Ammon's horn (tissue), 1 donor: Measurements from ENCODE around the gene WASHC1.
"Not testable (repeated sequence)": the region's sequence is repeated elsewhere in the genome, so short reads cannot be mapped to it uniquely, and the experiment has no call there.

Source experiments
- DNase-seq: peaks from one replicate; pipeline ENCODE4 v3.0.0-alpha.2; 2016; ENCODE audit warnings: low spot score

Gene WASHC1, protein sequence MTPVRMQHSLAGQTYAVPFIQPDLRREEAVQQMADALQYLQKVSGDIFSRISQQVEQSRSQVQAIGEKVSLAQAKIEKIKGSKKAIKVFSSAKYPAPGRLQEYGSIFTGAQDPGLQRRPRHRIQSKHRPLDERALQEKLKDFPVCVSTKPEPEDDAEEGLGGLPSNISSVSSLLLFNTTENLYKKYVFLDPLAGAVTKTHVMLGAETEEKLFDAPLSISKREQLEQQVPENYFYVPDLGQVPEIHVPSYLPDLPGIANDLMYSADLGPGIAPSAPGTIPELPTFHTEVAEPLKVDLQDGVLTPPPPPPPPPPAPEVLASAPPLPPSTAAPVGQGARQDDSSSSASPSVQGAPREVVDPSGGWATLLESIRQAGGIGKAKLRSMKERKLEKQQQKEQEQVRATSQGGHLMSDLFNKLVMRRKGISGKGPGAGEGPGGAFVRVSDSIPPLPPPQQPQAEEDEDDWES

GRCh38 chr9:29356-29755, at the start of gene WASHC1:
TSS of gene WASHC1 (minus strand) at chr9:29456. CDS start at chr9:24999, 4,457 bp downstream.
- DNase-seq = not testable (repeated sequence)

DNA sequence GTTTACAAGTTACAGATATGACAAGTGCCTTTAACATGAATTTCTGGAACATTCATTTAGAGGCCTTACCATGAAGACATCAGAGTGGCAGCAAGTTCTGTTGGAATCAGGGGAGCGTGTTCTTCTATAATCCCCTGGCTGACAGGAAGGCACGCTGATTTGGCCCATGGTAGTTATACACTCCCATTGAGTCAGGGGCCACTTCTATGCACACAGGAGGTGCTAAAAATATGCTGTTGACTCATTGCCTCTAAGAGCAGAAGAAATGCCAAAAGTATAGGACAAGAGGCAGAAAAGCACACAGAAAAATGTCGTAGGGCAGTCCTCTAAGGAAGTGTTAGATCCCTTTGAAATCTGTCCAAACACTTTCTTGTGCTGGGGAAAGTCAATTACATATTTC, 49.1 kb upstream of the WASHC1 start:
- DNase-seq = not testable (repeated sequence)

GRCh38 chr9:76389-76788, 47.1 kb upstream of the WASHC1 start:
- not testable (repeated sequence) for DNase-seq

- DNase-seq = not testable (repeated sequence)
Measured at GRCh38 chr9:73900-74525, 44.8 kb upstream of the WASHC1 start.

DNA sequence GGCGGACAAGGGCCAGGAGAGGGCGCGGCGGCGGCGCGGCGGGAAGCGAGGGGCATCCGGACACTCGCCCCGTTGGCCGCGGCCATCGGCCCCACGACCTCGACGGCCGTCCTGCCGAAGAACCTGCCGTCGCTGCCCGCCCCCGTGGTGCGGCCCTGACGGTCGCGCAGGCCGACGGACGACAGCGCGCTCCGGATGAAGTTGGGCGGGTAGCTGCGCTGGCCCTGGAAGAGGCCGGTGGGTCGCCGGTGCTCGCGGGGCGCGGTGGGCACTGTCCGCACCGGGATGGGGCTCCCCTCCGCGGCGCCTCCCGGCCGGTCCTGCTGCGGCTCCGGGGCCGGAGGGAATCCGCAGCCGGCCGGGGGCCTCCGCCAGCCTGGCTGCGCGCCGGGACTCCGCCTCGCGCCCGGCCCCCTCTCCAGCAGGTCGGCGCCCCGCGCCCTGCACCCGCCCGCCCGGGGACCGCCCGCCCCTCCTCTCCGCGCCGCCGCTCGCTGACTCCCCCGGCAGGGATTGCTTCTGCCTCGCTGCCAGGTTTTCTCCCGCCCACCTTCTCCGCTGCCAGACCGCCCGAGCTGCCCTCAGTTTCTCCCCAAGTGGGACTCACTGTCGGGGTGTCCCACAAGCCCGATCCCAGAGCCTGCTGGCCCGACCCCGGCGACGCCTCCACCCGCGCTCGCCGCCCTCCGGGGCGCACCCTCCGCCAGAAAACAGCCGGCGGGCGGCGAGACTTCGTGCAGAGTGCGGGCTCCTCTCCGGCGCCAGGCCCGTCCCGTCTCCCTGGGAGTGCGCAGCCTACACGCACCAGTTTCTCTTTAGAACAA, 44.0 kb upstream of the WASHC1 start:
- peak; percentile 3 for DNase-seq

DNA sequence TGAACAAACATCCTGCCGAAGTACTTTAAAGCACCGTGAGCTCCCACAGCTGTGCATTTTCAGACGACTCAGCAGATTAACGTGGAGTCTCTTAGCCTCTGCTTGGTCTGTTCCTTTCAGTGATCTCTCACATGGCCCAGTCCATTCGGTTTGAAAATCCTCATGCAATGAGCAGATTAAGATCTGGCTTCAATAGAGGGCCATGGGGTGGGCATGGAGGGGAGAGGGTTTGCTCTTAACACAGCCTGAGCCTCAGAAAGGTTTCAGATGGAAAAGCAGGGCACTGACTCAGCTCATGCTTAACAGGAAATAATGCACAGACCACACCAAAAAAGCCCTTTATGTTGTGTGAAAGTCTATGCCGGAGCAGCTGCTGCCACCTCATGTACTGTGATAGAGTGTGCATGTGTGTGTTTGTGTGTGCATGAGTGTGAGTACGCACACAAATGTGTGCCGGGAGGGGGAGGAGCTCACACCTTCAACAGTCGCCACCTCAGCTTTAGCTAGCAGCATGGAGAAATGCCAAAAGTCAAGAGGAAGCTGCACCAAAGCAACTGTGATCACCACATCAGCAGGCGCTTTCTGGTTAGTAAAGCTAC, 33.9 kb upstream of the WASHC1 start:
- DNase-seq = not testable (repeated sequence)

GRCh38 chr9:52678-53077, 23.4 kb upstream of the WASHC1 start:
- DNase-seq = not testable (repeated sequence)

DNA sequence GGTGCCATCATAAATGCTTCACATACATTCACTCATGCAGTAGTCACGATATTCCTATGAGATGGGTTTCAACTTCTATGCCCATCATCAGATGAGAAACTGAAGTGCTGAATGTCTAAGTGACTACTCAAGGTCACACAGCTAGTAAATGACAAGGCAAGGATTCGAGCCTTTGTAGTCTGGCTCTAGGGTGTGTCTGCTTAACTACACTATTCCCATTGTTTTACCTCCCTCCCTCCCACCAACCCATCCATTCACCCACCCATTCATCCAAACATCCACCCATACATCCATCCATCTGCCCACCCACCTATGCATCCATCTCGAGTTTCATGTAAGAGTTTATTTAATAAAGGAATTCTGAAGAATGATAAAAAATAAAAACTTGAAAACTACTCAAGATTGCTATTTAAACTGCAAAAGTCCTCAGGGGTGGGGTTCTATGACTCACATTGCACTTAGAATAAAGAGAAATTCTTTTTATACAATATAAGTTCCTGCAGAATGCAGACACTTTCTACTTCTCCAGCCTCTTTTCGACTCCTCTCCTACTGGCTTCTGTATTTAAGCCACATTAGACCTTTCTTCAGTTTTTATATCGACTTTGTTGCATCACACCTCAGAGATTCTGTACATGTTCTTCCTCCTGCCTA, 19.1 kb upstream of the WASHC1 start:
- DNase-seq = not testable (repeated sequence)

- DNase-seq = not testable (repeated sequence)
Measured at GRCh38 chr9:46639-47271, 17.5 kb upstream of the WASHC1 start.

- peak; percentile 1 for DNase-seq
Measured at GRCh38 chr9:46164-46563, 16.9 kb upstream of the WASHC1 start.

DNA sequence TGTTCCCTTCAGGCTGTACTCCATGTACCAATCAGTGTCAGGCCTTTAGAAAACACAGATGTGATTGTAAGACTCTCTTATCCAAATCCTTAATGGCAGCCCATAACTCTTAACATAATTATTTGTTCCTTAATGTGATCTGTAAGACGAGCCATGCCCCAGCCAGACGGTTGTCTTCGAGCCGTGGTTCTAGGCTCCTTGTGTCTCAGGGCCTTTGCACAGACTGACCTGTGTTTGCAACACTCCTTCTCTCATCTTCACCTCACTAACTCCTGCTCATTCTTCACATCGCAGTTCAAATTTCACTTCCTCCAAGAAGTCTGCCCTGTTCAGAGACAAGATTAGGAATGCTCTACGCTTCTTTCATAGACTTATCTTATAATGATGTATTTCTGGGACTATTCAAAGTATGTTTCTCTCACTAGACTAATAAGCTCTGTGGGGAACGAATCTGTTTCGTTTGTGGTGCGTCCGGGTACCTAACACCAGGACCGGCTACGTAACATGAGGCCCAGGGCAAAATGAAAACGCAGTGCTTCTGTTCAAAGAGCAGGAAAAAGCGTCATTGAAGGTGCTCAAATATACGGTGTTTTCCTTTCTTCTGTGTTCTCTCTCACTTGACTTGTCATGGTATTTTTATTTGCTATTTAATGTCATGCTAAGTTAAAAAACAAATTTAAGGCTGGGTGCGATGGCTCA, 16.1 kb upstream of the WASHC1 start:
- DNase-seq = peak; percentile 1

DNA sequence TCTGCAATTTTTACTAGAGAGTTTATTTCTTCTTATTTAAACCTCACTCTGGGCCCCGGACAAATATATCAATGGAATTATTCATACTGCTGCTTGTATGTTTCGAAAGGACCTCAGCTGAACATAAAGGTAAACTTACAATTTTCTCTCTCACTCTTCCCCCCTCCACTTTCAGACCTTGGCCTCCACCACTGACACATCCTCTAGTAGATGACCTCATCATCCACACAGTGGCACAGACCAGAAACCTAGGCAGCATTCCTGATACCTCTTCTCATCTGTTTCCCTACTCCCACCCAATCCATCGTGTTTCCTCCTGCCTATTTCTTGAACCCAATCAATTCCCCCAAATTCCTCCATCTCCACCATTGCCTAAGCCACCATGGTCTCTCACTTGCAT, 15.2 kb upstream of the WASHC1 start:
- DNase-seq = not testable (repeated sequence)

DNA sequence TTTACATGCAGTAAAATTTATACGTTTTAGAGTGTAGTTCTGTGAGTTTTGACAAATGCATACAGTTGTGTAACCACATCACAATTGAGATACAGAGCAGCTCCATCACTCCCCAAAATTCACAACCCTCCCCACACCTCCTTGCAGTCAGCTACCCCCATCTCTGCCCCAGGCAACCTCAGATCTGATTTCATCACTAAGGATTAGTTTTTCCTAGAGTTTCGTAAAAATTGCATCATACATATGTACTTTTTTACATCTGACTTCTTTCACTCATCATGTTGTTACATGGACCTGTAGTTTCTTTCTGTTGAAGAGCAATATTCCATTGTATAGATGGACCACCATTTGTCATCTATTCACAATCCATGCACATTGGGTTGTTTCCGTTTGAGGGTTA, 14.4 kb upstream of the WASHC1 start:
- DNase-seq = not testable (repeated sequence)

GRCh38 chr9:43116-43515, 13.9 kb upstream of the WASHC1 start:
- DNase-seq = not testable (repeated sequence)

DNA sequence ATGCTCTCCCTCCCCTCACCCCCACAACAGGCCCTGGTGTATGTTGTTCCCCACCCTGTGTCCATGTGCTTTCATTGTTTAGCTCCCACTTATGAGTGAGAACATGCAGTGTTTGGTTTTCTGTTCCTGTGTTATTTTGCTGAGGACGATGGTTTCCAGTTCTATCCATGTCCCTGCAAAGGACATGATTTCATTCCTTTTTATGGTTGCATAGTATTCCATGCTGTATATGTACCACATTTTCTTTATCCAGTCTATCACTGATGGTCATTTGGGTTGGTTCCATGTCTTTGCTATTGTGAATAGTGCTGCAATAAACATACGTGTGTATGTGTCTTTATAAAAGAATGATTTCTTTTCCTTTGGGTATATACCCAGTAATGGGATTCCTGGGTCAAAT, 12.6 kb upstream of the WASHC1 start:
- peak; percentile 1 for DNase-seq

- DNase-seq = peak; percentile 20
Measured at GRCh38 chr9:41261-41676, 12.0 kb upstream of the WASHC1 start.

DNA sequence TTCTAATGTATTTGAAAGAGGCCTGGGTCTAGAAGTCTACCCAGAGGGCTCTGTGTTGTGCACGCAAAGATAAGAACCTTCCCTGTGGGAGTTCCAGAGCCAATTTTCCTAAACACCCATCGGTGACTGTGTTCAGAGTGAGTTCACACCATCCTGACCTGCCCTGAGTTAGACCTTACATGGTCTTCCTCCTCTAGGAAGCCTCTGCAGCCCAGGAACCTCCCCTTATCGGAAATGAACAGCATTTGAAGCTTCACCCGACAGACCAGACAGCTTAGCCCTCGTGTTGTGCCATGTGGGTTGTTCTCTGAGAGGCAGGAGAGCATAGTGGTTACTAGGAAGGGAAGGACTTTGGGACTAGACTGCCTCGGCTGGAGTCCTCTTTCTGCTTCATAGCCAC, 3.1 kb upstream of the WASHC1 start:
- DNase-seq = not testable (repeated sequence)

DNA sequence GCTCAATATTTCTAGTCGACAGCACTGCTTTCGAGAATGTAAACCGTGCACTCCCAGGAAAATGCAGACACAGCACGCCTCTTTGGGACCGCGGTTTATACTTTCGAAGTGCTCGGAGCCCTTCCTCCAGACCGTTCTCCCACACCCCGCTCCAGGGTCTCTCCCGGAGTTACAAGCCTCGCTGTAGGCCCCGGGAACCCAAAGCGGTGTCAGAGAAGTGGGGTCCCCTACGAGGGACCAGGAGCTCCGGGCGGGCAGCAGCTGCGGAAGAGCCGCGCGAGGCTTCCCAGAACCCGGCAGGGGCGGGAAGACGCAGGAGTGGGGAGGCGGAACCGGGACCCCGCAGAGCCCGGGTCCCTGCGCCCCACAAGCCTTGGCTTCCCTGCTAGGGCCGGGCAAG, 481 bp downstream of the WASHC1 start:
- not testable (repeated sequence) for DNase-seq

DNA sequence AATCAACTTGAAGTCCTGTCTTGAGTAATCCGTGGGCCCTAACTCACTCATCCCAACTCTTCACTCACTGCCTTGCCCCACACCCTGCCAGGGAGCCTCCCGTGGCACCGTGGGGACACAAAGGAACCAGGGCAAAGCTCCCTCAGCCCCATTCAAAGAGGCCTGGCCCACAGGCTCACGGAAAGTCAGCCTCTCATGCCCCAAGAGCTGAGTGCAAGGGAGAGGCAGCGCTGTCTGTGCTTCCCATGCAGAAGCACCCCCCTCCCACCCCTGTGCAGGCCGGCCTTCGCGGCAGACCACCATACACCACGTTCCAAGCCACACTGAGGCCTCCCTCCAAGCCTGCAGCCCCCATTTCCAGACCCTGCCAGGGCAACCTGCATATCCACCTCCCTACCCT, 7.6 kb downstream of the WASHC1 start:
- DNase-seq = not testable (repeated sequence)

DNA sequence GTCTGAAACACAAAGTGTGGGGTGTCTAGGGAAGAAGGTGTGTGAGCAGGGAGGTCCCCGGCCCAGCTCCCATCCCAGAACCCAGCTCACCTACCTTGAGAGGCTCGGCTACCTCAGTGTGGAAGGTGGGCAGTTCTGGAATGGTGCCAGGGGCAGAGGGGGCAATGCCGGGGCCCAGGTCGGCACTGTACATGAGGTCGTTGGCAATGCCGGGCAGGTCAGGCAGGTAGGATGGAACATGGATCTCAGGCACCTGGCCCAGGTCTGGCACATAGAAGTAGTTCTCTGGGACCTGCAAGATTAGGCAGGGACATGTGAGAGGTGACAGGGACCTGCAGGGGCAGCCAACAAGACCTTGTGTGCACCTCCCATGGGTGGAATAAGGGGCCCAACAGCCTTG, 12.4 kb downstream of the WASHC1 start:
- DNase-seq = not testable (repeated sequence)
